Vagina (tissue), 2 donors: ENCODE results near the gene SLC7A14.

ENCODE experiments used
- POLR2AphosphoS5 ChIP-seq, 2 donors: sonication (generic); formaldehyde crosslinking; IDR thresholded peaks; one replicate each; pipeline ENCODE4 v1.9.0; 2017; ENCODE audit warnings: antibody characterized with exemption in 2 of 2, mild to moderate bottlenecking in 2 of 2, low read depth in 1 of 2; ENCODE audit not compliant: insufficient read depth in 1 of 2
- TF ChIP-seq, protein P1 (sequence below), 3 experiments: fragments of 450-650 bp in 2 of 3; fragments of 200-600 bp in 1 of 3; sonication (generic) in 1 of 3; IDR thresholded peaks; one replicate each; pipeline ENCODE4 v1.5.1; 2017 to 2019; ENCODE audit warnings: antibody characterized with exemption in 3 of 3, mild to moderate bottlenecking in 2 of 3, moderate library complexity in 2 of 3

- TF ChIP-seq, protein P1, sequence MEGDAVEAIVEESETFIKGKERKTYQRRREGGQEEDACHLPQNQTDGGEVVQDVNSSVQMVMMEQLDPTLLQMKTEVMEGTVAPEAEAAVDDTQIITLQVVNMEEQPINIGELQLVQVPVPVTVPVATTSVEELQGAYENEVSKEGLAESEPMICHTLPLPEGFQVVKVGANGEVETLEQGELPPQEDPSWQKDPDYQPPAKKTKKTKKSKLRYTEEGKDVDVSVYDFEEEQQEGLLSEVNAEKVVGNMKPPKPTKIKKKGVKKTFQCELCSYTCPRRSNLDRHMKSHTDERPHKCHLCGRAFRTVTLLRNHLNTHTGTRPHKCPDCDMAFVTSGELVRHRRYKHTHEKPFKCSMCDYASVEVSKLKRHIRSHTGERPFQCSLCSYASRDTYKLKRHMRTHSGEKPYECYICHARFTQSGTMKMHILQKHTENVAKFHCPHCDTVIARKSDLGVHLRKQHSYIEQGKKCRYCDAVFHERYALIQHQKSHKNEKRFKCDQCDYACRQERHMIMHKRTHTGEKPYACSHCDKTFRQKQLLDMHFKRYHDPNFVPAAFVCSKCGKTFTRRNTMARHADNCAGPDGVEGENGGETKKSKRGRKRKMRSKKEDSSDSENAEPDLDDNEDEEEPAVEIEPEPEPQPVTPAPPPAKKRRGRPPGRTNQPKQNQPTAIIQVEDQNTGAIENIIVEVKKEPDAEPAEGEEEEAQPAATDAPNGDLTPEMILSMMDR (IDR thresholded peaks at IDR 0.05): no peak
- no peak for TF ChIP-seq POLR2AphosphoS5 (IDR thresholded peaks at IDR 0.05; ENCODE audit: insufficient read depth in 1 of 2, low read depth in 1 of 2)
These were observed 98.8 kb downstream of the SLC7A14 start for GRCh38 chr3:170487031-170487430.
